Esophagus squamous epithelium (tissue), 4 donors: ENCODE results near the gene SLC24A3.

Experiments used
- CTCF ChIP-seq, 6 experiments: fragments of 450-650 bp in 4 of 6; fragments of 200-600 bp in 2 of 6; sonication (generic) in 2 of 6; IDR thresholded peaks; one replicate each; pipeline ENCODE4 v1.5.1; 2016 to 2019; ENCODE audit warnings: antibody characterized with exemption in 6 of 6, mild to moderate bottlenecking in 4 of 6, moderate library complexity in 4 of 6
- POLR2A ChIP-seq, 4 donors: fragments of 450-650 bp; IDR thresholded peaks; one replicate each; pipeline ENCODE4 v1.6.1; 2017; ENCODE audit warnings: antibody characterized with exemption in 4 of 4, mild to moderate bottlenecking in 4 of 4, moderate library complexity in 3 of 4

DNA sequence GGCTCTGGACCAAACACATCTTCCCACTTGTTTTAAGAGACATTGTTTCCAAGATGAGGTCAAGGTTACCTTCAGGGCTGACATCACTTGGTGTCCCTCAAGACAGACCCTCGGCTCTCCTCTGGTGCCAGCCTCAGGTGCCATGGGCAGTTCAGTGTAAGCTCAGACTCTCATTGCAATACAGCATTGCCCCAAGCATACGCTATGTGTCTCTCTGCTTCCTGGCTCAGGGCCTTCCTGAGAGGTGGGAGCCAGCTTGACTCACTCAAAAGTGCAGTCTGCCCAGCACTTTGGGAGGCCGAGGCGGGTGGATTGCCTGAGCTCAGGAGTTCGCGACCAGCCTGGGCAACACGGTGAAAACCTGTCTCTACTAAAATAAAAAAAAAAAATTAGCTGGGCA is 51.7 kb downstream of the SLC24A3 start:
- TF ChIP-seq CTCF (IDR thresholded peaks at IDR 0.05) (no peak), POLR2A (IDR thresholded peaks at IDR 0.05) (no peak)
